Activated CD8-positive, alpha-beta memory T cell treated with anti-CD3 and anti-CD28 coated beads for 24 hours (primary cell): Measurements from ENCODE around the gene MTX1.
A peak's percentile ranks its signal among the peaks of the same experiment; 100 is the strongest.
"Not testable (repeated sequence)": the region's sequence is repeated elsewhere in the genome, so short reads cannot be mapped to it uniquely, and the experiment has no call there.

Experiments used
- DNase-seq: peaks from one replicate; pipeline ENCODE4 v3.0.0-alpha.2; 2020

The MTX1 gene

GRCh38 chr1:155208541-155209311, at the start of gene MTX1:
Gene MTX1, plus strand, starts transcription at chr1:155208695. Its CDS starts 110 bp downstream, at chr1:155208805.
- peak; percentile 94 for DNase-seq

GRCh38 chr1:155158991-155159390, 49.5 kb upstream of the MTX1 start:
- DNase-seq = no peak

DNA sequence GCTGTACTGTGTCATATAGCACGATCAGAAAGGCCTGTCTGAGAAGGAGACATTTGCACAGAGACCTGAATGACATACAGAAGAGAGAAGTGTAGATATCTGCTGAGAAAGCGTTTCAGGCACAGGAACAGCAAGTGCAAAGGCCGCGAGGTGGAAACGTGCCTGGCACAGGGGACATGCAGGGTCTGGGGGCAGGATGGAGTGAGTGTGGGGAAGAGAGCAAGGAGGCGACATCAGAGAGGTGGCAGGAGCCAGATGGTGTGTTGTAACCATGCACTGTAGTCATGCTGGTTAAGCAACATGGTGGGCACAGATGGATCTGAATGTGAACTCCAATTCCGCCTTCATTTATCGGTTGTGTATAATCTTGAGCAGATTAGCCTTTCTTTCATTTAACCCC, 48.4 kb upstream of the MTX1 start:
- no peak for DNase-seq

- DNase-seq = not testable (repeated sequence)
Measured at GRCh38 chr1:155162631-155163030, 45.9 kb upstream of the MTX1 start.

GRCh38 chr1:155163785-155164184, 44.7 kb upstream of the MTX1 start:
- DNase-seq = not testable (repeated sequence)

DNA sequence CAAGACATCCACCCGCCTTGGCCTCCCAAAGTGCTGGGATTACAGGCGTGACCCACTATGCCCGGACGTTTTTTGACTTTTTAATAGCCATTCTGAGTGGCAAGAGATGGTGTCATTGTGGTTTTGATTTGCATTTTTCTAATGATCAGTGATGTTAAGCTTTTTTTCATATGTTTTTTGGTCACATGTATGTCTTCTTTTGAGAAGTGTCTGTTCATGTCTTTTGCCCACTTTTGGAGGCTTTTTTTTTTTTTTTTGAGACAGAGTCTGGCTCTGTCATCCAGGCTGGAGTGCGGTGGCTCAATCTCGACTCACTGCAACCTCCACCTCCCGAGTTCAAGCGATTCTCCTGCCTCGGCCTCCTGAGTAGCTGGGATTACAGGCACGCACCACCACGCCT, 43.9 kb upstream of the MTX1 start:
- DNase-seq = not testable (repeated sequence)

DNA sequence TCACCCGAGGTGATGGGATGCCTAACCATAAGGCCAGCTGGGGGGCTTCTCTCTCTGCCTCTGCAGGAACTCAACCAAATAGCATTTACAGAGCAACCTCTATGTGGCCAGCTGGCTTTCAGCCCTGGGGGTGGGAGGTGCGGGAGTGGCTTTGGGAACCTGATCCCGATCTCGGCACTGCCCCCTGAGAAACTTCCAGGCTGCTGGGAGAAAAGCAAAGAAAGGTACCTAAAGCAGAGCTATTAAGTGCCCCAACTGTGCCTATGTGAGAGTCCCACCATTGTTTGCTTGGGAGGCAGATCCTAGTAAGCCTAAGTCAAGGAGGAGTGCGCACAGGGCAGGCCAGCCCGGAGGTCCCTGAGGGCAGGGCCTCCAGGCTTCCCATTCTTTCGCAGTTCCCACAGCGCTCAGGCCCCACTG, 42.4 kb upstream of the MTX1 start:
- peak; percentile 47 for DNase-seq

GRCh38 chr1:155166471-155167165, 41.9 kb upstream of the MTX1 start:
- DNase-seq = peak; percentile 49

- DNase-seq = peak; percentile 94
Measured at GRCh38 chr1:155167166-155168104, 41.1 kb upstream of the MTX1 start.

- DNase-seq = not testable (repeated sequence)
Measured at GRCh38 chr1:155168105-155168445, 40.4 kb upstream of the MTX1 start.

GRCh38 chr1:155168456-155169210, 39.9 kb upstream of the MTX1 start:
- DNase-seq = peak; percentile 49

DNA sequence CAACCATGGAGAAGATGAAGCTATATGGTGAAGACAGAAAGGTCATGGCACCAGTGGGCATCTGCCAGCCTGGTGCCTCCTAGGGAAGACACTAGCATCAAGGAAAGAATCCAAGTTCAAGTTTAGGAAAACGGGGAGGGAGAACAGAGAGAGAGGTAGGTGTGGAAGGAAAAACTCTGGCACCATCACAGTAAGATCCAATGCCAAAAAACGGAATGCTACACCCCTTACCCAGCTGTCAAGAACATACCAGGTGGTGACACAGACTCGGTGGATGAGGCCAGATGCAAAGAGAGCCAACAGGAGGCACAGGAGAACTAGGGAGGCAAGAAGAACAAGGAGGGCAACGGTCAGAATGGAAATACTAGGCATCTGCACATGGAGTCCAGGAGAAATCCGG, 39.0 kb upstream of the MTX1 start:
- DNase-seq = no peak

GRCh38 chr1:155170101-155170785, 38.3 kb upstream of the MTX1 start:
- DNase-seq = peak; percentile 9

DNA sequence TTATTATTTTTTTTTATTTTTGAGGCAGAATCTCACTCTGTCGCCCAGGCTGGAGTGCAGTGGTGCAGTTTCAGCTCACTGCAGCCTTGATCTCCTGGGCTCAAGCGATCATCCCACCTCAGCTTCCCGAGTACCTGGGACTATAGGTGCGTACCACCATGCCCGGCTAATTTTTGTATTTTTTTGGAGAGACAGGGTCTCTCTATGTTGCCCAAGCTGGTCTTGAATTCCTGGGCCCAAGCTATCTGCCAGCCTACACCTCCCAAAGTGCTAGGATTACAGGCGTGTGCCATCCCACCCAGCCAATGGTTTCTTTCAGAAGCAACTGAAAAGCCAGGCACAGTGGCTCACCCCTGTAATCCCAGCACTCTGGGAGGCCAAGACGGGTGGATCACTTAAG, 37.7 kb upstream of the MTX1 start:
- peak; percentile 32 for DNase-seq

DNA sequence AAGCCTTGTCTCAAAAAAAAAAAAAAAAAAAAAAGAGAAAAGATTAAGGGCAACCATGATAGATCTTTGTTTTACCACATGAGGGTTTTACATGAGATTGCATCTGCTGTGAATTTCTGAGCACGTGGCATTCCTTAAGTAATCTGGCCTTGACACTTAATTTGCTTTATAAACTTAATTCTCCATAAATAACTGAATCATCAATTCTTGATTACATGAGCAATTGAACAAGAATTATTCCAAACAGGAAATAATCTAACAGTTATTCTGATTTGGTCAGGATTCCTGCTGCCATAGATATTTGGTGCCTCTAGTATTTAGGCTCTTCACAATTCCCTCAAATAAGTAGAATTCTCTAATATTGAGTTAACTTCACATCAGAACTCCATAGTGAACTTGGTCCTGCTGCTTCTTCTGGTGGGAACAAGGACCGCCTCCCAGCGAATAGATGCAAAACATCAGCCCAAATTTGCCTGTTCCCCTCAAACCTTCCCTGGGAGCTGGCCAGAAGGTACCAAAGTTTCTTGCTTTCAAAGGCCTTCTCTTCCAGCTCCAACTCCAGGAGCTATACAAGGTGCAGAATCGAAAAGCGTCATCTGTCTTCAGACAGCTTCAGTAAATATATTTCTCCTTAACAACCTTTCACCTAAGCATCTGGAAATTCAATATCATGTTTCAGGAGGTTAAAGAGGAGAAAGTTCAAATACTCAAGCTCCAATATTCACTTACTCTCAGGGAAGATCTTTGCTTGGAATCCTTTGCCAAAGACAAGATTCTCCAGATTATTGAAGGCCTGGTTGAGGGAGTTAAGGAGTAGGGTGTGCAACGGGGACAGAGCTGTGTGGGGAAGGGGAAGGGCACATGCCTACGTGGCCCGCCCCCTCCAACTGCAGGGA, 36.4 kb upstream of the MTX1 start:
- DNase-seq = peak; percentile 19

DNA sequence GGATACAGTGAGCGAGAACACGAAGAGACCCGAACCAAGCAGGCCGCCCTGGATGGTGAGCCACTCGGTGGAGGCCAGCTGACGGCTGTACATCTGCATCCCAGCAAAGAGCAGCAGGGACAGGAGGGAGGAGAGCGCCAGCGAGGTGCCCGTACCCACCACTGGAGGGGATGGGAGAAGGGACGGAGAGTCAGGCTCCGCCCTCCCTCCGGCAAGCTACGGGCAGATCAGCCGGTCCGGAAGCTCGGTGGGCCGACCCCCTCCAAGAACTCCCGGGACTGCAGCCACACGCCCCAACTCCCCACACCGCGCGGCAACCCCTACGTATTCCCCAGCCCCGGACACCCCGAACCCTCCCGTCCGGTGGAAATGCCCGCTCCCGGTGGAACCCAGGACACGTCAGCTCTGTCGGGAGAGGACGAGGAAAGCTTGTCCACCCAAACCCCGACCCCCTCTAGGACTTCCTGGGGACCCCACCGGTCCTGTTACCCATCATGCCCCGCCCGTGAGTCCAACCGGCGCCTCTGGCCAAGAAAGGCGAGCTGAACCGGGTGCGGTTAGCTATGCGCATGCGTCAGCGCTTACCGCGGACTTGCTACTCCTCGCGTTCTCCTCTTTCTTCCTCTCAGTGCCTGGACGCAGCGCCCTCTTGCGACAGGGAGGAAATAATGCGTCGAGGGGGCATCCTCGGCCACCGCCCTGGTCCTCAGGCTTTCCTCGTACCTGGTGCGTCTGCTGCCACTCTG, 35.6 kb upstream of the MTX1 start, which contains the start of gene KRTCAP2:
Gene KRTCAP2, minus strand, starts transcription at position 573 of the 746 bp plus-strand sequence. Its CDS starts 80 bp downstream, at position 493.
- peak; percentile 97 for DNase-seq

GRCh38 chr1:155173478-155174323, 34.8 kb upstream of the MTX1 start, which contains the start of gene TRIM46:
Gene TRIM46, plus strand, starts transcription at chr1:155173849. Its CDS starts 118 bp downstream, at chr1:155173967.
- DNase-seq = peak; percentile 88
